ENCODE data around the gene ABCC1.

The ABCC1 gene

DNA sequence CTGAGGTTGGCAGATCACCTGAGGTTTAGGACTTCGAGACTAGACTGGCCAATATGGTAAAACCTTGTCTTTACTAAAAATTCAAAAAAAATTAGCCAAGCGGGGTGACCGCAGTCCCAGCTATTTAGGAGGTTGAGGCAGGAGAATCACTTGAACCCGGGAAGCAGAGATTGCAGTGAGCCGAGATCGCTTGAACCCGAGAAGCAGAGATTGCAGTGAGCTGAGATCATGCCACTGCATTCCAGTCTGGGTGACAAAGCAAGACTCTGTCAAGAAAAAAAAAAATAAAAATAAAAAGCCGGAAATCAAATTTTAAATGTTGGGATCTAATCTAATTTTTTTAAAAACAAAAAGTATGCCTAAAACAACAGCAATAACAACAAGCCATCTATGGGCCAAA lies 56.3 kb downstream of the ABCC1 start:
- Histone ChIP-seq H3K36me3 (ENCODE audit: control insufficient read depth, insufficient read depth, low read length) (peaks cover 7% of the 10 kb centered on the region), H3K9me3 (ENCODE audit: control insufficient read depth, low read length) (no peaks in the 10 kb centered on the region), H3K4me3 (ENCODE audit: low read length) (no peak overlapping the region), H3K4me1 (ENCODE audit: control insufficient read depth, insufficient read depth, low read length) (peaks cover 3% of the 10 kb centered on the region), H3K9ac (ENCODE audit: low read length) (no peak overlapping the region), H3K27me3 (ENCODE audit: control insufficient read depth, insufficient read depth, low read length) (no peaks in the 10 kb centered on the region)

DNA sequence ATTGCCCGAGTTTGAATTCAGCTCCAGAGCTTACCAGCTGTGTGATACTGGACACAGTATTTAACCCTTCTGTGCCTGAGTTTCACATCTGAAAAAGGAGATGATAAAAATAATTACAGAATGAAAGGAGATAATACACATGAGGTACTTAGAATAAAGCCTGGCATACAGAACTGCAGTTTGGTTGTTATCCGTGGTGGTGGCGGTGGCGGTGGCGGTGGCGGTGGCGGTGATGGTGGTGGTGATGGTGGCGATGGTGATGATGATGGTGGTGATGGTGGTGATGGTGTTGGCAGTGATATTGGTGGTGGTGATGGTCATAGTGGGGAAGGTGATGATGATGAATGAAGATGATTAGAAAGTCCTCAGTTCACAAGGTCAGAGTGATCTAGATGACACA lies 57.2 kb downstream of the ABCC1 start:
- H3K4me3 ChIP-seq (ENCODE audit: low read length), result no peak overlapping the region
- H3K4me1 ChIP-seq (ENCODE audit: control insufficient read depth, insufficient read depth, low read length), result peaks cover 3% of the 10 kb centered on the region
- no peak overlapping the region for H3K9ac ChIP-seq (ENCODE audit: low read length)
- peaks cover 8% of the 10 kb centered on the region for H3K36me3 ChIP-seq (ENCODE audit: control insufficient read depth, insufficient read depth, low read length)
- H3K9me3 ChIP-seq (ENCODE audit: control insufficient read depth, low read length), result no peaks in the 10 kb centered on the region
- no peaks in the 10 kb centered on the region for H3K27me3 ChIP-seq (ENCODE audit: control insufficient read depth, insufficient read depth, low read length)

DNA sequence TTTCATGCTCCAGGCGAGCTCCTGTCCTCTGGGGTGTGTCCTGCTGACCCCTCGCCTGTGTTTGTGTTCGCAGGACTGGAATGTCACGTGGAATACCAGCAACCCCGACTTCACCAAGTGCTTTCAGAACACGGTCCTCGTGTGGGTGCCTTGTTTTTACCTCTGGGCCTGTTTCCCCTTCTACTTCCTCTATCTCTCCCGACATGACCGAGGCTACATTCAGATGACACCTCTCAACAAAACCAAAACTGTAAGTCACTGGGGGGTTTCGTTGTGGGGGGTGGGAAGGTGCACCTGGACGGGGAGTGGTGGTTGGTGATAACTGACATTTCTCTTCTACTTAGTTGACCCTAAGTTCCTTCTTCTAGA lies 58.3 kb downstream of the ABCC1 start:
- Histone ChIP-seq H3K9ac (ENCODE audit: low read length) (no peak overlapping the region), H3K9me3 (ENCODE audit: control insufficient read depth, low read length) (no peaks in the 10 kb centered on the region), H3K4me3 (ENCODE audit: low read length) (no peak overlapping the region), H3K27me3 (ENCODE audit: control insufficient read depth, insufficient read depth, low read length) (no peaks in the 10 kb centered on the region), H3K4me1 (ENCODE audit: control insufficient read depth, insufficient read depth, low read length) (peaks cover 3% of the 10 kb centered on the region), H3K36me3 (ENCODE audit: control insufficient read depth, insufficient read depth, low read length) (peaks cover 8% of the 10 kb centered on the region)

GRCh38 chr16:16008666-16009065 lies 59.2 kb downstream of the ABCC1 start:
- Histone ChIP-seq H3K27me3 (ENCODE audit: control insufficient read depth, insufficient read depth, low read length) (no peaks in the 10 kb centered on the region), H3K4me1 (ENCODE audit: control insufficient read depth, insufficient read depth, low read length) (peaks cover 3% of the 10 kb centered on the region), H3K36me3 (ENCODE audit: control insufficient read depth, insufficient read depth, low read length) (peaks cover 8% of the 10 kb centered on the region), H3K9me3 (ENCODE audit: control insufficient read depth, low read length) (no peaks in the 10 kb centered on the region), H3K9ac (ENCODE audit: low read length) (no peak overlapping the region), H3K4me3 (ENCODE audit: low read length) (no peak overlapping the region)

DNA sequence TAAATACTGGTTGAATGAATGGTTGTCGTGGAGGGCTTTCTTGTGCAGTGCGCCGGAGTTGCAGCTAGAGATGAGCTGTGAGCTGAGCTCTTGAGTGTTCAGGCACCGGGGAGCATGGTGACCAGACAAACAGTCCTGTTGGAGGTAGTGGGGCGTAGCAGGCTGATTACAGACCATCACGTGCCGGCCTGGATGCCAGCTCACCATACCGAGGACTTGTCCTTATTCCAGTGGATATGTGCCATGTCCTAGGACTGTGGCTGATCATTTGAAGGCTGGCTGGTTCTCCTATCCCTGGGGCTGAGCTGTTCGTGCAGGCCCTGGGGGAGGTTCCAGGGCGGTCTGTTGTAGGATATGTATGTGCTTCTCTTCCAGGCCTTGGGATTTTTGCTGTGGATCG lies 60.0 kb downstream of the ABCC1 start:
- Histone ChIP-seq H3K9ac (ENCODE audit: low read length) (no peak overlapping the region), H3K9me3 (ENCODE audit: control insufficient read depth, low read length) (no peaks in the 10 kb centered on the region), H3K27me3 (ENCODE audit: control insufficient read depth, insufficient read depth, low read length) (no peaks in the 10 kb centered on the region), H3K4me3 (ENCODE audit: low read length) (no peak overlapping the region), H3K36me3 (ENCODE audit: control insufficient read depth, insufficient read depth, low read length) (peaks cover 8% of the 10 kb centered on the region), H3K4me1 (ENCODE audit: control insufficient read depth, insufficient read depth, low read length) (peaks cover 2% of the 10 kb centered on the region)

GRCh38 chr16:16010194-16010593 lies 60.8 kb downstream of the ABCC1 start:
- H3K4me3 ChIP-seq (ENCODE audit: low read length), result no peak overlapping the region
- peaks cover 8% of the 10 kb centered on the region for H3K36me3 ChIP-seq (ENCODE audit: control insufficient read depth, insufficient read depth, low read length)
- no peaks in the 10 kb centered on the region for H3K27me3 ChIP-seq (ENCODE audit: control insufficient read depth, insufficient read depth, low read length)
- H3K9me3 ChIP-seq (ENCODE audit: control insufficient read depth, low read length), result no peaks in the 10 kb centered on the region
- H3K9ac ChIP-seq (ENCODE audit: low read length), result no peak overlapping the region
- peaks cover 6% of the 10 kb centered on the region for H3K4me1 ChIP-seq (ENCODE audit: control insufficient read depth, insufficient read depth, low read length)

DNA sequence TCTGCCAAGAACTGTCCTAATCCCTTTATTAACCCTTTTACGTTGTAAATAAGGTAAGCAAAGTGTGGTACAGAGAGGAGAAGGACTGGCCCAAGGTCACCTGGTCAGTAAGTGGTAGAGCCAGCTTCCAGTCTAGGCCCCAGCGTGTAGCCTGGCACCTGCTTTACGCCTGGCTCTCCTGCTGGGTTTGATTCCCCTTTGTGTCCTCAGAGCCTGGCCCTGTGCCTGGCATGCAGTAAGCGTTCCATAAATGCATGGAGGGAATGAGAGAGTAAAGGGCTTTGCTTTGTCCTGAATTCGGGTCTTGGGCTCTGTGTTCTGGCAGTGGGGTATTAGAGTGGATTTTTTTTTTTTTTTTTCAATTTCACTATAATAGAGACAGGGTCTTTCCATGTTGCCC lies 62.7 kb downstream of the ABCC1 start:
- no peaks in the 10 kb centered on the region for H3K27me3 ChIP-seq (ENCODE audit: control insufficient read depth, insufficient read depth, low read length)
- no peaks in the 10 kb centered on the region for H3K9me3 ChIP-seq (ENCODE audit: control insufficient read depth, low read length)
- peaks cover 8% of the 10 kb centered on the region for H3K36me3 ChIP-seq (ENCODE audit: control insufficient read depth, insufficient read depth, low read length)
- H3K4me1 ChIP-seq (ENCODE audit: control insufficient read depth, insufficient read depth, low read length), result peaks cover 13% of the 10 kb centered on the region
- H3K9ac ChIP-seq (ENCODE audit: low read length), result no peak overlapping the region
- H3K4me3 ChIP-seq (ENCODE audit: low read length), result no peak overlapping the region

GRCh38 chr16:16013812-16014211 lies 64.4 kb downstream of the ABCC1 start:
- no peaks in the 10 kb centered on the region for H3K27me3 ChIP-seq (ENCODE audit: control insufficient read depth, insufficient read depth, low read length)
- peaks cover 26% of the 10 kb centered on the region for H3K4me1 ChIP-seq (ENCODE audit: control insufficient read depth, insufficient read depth, low read length)
- no peak overlapping the region for H3K4me3 ChIP-seq (ENCODE audit: low read length)
- no peaks in the 10 kb centered on the region for H3K9me3 ChIP-seq (ENCODE audit: control insufficient read depth, low read length)
- H3K9ac ChIP-seq (ENCODE audit: low read length), result no peak overlapping the region
- peaks cover 8% of the 10 kb centered on the region for H3K36me3 ChIP-seq (ENCODE audit: control insufficient read depth, insufficient read depth, low read length)

- H3K4me1 ChIP-seq (ENCODE audit: control insufficient read depth, insufficient read depth, low read length), result peaks cover 33% of the 10 kb centered on the region
- peaks cover 8% of the 10 kb centered on the region for H3K36me3 ChIP-seq (ENCODE audit: control insufficient read depth, insufficient read depth, low read length)
- no peak overlapping the region for H3K4me3 ChIP-seq (ENCODE audit: low read length)
- H3K27me3 ChIP-seq (ENCODE audit: control insufficient read depth, insufficient read depth, low read length), result no peaks in the 10 kb centered on the region
- no peaks in the 10 kb centered on the region for H3K9me3 ChIP-seq (ENCODE audit: control insufficient read depth, low read length)
- H3K9ac ChIP-seq (ENCODE audit: low read length), result no peak overlapping the region
Observed at GRCh38 chr16:16014329-16015224, 65.2 kb downstream of the ABCC1 start.

DNA sequence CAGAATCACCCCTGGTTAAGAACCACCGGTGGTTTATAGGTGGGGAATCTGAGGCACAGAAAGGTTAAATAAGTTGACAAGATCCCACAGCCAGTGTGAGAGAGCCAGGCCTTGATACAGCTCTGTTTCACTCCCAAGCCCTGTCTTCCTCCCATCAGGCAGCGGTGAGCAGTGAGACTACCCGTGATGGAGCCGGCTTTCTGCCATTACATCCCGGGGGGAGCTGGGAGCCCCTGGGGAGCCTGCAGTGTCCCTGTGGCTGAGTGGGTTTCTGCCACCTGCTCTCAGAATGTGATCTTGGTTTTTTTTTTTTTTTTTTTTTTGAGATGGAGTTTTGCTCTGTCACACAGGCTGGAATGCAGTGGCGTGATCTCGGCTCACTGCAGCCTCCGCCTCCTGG lies 66.4 kb downstream of the ABCC1 start:
- H3K9me3 ChIP-seq (ENCODE audit: control insufficient read depth, low read length), result no peaks in the 10 kb centered on the region
- no peak overlapping the region for H3K4me3 ChIP-seq (ENCODE audit: low read length)
- H3K27me3 ChIP-seq (ENCODE audit: control insufficient read depth, insufficient read depth, low read length), result no peaks in the 10 kb centered on the region
- H3K36me3 ChIP-seq (ENCODE audit: control insufficient read depth, insufficient read depth, low read length), result no peaks in the 10 kb centered on the region
- peaks cover 45% of the 10 kb centered on the region for H3K4me1 ChIP-seq (ENCODE audit: control insufficient read depth, insufficient read depth, low read length)
- no peak overlapping the region for H3K9ac ChIP-seq (ENCODE audit: low read length)

DNA sequence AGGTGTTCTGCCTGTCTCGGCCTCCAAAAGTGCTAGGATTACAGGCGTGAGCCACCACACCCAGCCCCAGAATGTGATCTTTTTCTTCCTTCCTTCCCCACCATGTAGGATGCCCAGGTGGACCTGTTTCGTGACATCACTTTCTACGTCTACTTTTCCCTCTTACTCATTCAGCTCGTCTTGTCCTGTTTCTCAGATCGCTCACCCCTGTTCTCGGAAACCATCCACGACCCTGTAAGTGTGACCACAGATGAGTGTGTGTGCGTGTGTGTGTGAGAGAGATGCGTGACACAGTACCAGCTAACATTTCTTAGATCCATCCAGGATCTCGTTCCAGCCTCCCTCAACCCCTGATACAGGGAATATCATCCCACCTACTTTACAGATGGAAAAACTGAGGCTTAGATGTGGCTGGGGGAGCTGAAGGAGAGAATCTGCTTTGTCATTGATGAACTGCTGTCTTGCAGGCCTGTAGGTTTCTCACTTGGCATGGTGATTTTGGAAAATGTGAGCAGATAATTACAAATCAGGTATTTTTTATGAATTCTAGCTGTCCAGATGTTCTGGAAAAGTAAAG lies 67.1 kb downstream of the ABCC1 start:
- H3K36me3 ChIP-seq (ENCODE audit: control insufficient read depth, insufficient read depth, low read length), result no peaks in the 10 kb centered on the region
- H3K4me1 ChIP-seq (ENCODE audit: control insufficient read depth, insufficient read depth, low read length), result peaks cover 51% of the 10 kb centered on the region
- H3K27me3 ChIP-seq (ENCODE audit: control insufficient read depth, insufficient read depth, low read length), result no peaks in the 10 kb centered on the region
- no peaks in the 10 kb centered on the region for H3K9me3 ChIP-seq (ENCODE audit: control insufficient read depth, low read length)
- no peak overlapping the region for H3K9ac ChIP-seq (ENCODE audit: low read length)
- H3K4me3 ChIP-seq (ENCODE audit: low read length), result no peak overlapping the region

- no peaks in the 10 kb centered on the region for H3K36me3 ChIP-seq (ENCODE audit: control insufficient read depth, insufficient read depth, low read length)
- H3K27me3 ChIP-seq (ENCODE audit: control insufficient read depth, insufficient read depth, low read length), result no peaks in the 10 kb centered on the region
- H3K4me3 ChIP-seq (ENCODE audit: low read length), result no peak overlapping the region
- peaks cover 64% of the 10 kb centered on the region for H3K4me1 ChIP-seq (ENCODE audit: control insufficient read depth, insufficient read depth, low read length)
- H3K9ac ChIP-seq (ENCODE audit: low read length), result no peak overlapping the region
- no peaks in the 10 kb centered on the region for H3K9me3 ChIP-seq (ENCODE audit: control insufficient read depth, low read length)
Observed at GRCh38 chr16:16017812-16018211, 68.4 kb downstream of the ABCC1 start.
